Measurements from ENCODE around the gene UCKL1.
"Not testable (repeated sequence)": the region's sequence is repeated elsewhere in the genome, so short reads cannot be mapped to it uniquely, and the experiment has no call there.

The UCKL1 gene

DNA sequence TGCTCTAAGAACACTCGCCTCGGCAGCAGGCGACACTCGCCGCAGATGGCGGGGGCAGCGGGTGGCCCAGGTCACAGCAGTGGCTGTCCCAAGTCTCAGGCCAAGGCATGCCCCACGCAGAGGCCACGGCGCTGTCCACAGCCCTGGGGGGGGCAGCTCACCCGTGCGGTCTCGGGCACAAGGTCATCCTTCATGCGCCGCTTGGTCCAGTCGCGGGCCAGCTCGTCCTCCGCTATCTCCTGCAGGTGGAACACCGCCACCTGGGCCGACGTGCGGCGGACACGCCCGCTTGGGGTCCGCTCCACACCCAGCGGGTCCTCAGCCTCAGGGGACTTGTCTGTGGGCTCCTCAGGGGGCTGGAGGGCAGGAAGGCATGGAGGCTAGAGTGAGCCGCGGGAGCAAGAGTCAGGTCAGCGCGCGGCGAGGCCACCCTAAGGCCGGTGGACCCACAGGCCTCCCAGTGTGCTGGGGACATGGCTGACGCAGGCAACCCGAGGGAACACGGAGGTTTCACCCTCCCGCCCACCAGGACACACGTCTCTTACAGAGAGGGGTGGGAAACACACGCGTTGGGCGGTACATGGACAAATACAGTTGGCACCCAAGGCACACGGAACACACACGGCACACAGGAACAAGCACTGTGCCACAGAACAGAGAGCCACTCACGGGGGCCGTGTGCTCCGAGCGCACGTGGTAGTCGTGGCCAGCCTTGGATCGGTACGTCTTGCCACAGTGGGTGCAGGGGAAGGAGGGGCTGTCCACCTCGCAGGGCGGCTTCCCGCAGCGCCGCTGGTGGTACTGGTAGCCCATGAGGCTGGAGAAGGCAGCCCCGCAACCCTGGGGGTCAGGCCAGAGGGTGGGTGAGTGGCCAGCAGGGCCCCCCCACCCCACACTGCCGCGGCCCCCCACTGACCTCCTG, 6.5 kb upstream of the UCKL1 start:
- no peak overlapping the region for H3K4me3 ChIP-seq (ENCODE audit: control insufficient read depth, low read depth, low read length)
- DNase-seq (ENCODE audit: low read depth): no peak
- TF ChIP-seq, protein P1, sequence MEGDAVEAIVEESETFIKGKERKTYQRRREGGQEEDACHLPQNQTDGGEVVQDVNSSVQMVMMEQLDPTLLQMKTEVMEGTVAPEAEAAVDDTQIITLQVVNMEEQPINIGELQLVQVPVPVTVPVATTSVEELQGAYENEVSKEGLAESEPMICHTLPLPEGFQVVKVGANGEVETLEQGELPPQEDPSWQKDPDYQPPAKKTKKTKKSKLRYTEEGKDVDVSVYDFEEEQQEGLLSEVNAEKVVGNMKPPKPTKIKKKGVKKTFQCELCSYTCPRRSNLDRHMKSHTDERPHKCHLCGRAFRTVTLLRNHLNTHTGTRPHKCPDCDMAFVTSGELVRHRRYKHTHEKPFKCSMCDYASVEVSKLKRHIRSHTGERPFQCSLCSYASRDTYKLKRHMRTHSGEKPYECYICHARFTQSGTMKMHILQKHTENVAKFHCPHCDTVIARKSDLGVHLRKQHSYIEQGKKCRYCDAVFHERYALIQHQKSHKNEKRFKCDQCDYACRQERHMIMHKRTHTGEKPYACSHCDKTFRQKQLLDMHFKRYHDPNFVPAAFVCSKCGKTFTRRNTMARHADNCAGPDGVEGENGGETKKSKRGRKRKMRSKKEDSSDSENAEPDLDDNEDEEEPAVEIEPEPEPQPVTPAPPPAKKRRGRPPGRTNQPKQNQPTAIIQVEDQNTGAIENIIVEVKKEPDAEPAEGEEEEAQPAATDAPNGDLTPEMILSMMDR (IDR thresholded peaks at IDR 0.05; ENCODE audit: control insufficient read depth, insufficient read depth, low read depth, low read length, missing control alignments): no peak

DNA sequence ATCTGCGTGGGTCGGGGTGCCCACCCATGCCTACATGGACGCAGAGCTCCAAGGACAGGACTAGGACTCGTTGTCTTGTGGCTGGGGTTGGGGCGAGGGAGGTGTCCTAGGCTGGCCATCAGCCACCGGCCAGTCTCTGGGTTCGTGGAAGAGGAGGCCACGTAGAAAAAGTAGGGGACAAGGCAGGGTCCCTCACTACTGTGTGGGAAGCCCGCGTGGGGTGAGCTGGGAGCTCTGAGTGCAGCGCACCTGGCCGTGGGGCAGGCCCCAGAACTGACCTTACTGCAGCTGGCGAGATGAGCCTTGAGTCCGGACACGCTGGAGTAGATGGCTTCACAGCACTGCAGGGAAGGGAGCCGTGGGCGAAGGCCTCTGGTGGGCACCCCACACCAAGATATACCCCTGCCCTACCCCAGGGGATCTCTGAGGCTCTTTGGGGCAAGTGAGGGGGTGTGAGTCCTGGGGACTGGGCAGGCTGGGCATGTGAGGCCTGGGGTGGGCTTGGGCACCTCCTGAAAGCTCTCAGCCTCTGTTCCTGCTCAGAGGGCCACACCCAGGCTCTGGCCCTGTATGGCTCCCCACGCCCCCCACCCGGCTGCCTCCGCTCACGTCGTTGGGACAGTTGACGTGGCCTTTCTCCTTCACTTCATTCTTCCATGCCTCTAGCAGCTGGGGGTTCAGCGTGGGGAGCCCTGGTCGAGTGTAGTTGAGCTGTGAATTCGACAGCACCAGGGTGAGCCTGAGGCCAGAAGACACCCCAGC, 5.6 kb upstream of the UCKL1 start:
- TF ChIP-seq, protein P1 (IDR thresholded peaks at IDR 0.05; ENCODE audit: control insufficient read depth, insufficient read depth, low read depth, low read length, missing control alignments): no peak
- H3K4me3 ChIP-seq (ENCODE audit: control insufficient read depth, low read depth, low read length): no peak overlapping the region
- DNase-seq (ENCODE audit: low read depth): no peak

DNA sequence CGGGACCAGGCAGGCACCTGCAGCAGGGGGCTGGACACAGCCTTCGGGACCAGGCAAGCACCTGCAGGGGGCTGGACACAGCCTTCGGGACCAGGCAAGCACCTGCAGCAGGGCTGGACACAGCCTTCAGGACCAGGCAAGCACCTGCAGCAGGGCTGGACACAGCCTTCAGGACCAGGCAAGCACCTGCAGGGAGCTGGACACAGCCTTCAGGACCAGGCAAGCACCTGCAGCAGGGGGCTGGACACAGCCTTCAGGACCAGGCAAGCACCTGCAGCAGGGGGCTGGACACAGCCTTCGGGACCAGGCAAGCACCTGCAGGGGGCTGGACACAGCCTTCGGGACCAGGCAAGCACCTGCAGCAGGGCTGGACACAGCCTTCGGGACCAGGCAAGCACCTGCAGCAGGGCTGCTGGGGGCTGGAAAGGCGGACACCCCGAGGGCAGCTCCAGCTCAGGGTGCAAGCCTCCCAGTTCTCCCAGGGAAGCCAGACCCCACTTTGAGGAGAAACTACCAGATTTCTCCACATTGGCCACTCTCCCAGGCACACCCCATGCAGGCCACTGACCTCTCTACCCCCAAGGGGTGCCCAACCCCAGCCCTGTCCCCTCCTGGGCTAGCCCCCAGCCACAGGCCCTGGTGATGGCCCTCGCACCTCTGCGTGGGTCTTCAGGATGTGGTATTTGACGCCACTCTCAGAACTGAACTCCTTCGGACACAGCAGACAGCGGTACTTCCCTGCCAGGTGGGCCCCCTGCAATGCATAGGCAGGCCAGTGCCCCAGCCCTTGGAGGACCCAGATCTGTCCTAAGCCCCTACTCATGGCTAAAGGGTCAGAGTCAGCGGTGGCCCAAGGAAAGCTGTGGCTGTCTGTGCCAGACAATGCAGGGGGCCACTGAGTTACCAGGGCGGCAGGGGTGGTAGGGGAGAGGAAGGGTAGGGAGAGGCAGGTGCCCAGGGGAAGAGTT, 4.7 kb upstream of the UCKL1 start:
- H3K4me3 ChIP-seq (ENCODE audit: control insufficient read depth, low read depth, low read length); DNase-seq (ENCODE audit: low read depth): not testable (repeated sequence)

DNA sequence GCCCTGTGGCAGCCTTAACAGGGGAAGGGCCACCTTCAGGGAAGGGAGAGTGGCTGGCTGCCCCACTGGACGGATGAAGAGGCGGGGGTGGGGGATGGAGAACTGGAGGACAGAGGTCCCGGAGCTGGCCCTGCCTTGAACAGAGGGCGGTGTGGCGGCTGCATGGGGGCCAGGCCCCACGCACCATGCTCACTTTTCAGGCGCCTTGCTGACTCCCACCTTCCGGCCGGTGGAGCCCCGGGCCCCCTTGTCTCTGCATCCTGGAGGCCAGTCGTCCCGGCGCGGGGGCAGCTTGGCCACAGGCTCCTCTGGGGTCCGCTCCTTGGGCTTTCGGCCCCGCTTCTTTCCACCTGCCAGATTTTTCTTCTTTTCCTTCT, 3.5 kb upstream of the UCKL1 start:
- DNase-seq (ENCODE audit: low read depth): no peak
- no peak overlapping the region for H3K4me3 ChIP-seq (ENCODE audit: control insufficient read depth, low read depth, low read length)
- TF ChIP-seq, protein P1 (IDR thresholded peaks at IDR 0.05; ENCODE audit: control insufficient read depth, insufficient read depth, low read depth, low read length, missing control alignments): no peak

DNA sequence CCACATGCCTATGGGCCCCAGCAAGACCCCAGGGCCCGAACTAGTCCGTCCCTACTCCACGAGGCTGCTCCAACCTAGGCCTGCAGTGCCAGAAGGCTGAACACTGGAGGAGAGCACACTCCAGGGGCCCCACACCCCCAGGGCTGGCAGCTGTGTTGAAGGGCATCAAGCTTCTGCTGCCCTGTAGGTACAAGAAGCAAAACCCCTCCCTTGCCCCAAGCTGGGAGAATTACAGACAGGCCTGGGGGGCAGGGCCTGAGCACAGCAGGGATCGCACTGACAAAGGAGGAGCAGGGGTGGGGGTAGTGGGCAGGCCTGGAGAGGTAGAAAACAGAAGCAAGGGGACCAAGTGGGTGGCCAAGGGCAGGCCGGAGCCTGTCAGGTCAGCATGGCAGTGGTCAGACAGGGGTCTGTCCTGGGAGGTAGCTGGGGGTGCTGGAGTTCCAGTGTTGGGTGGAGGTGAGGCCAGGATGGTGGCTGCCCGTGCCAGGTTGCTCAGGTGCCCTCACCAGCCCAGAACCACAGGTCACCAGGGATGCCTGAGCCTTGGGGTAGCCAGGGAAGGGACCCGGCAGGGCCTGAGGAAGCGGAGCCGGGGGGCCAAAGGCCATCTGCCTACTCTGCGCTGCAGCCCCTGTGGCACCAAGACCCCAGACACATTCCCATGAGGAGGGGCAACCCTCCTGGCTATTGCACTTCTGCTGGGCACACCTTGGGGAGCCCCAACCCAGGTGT, 2.9 kb upstream of the UCKL1 start:
- TF ChIP-seq, protein P1 (IDR thresholded peaks at IDR 0.05; ENCODE audit: control insufficient read depth, insufficient read depth, low read depth, low read length, missing control alignments): no peak
- no peak for DNase-seq (ENCODE audit: low read depth)
- H3K4me3 ChIP-seq (ENCODE audit: control insufficient read depth, low read depth, low read length): no peak overlapping the region

DNA sequence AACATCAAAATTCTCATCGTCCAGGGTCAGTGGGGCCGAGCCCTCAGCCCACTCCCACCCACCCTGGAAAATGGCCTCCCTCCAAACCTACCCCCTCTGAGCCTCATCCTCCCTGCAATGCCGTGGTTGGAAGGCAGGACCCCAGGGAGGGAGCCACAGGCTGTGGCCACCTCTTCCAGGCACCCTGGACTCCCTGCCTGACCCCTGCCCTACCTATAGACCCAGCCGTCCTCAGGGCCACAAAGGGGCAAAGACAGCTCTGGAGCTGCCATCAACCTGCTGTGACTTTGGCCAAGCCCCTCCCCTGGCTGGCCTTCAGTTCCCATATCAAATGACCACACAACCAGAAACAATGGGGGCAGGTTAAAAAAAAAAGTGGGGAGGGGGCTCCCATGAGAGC, 2.3 kb upstream of the UCKL1 start:
- no peak for DNase-seq (ENCODE audit: low read depth)
- TF ChIP-seq, protein P1 (IDR thresholded peaks at IDR 0.05; ENCODE audit: control insufficient read depth, insufficient read depth, low read depth, low read length, missing control alignments): no peak
- H3K4me3 ChIP-seq (ENCODE audit: control insufficient read depth, low read depth, low read length): no peak overlapping the region
